KMS-11 (cell line): ENCODE results near the gene MAP2K5.

Source experiments
- H2AFZ ChIP-seq: fragments of 200-600 bp; sonication (generic); 2 replicates; pipeline ENCODE4 v1.6.1; 2016; ENCODE audit warnings: antibody characterized with exemption, mixed run types, low read depth
- H3K27ac ChIP-seq: fragments of 200-600 bp; sonication (generic); 2 replicates; pipeline ENCODE4 v1.6.1; 2016; ENCODE audit warnings: mild to moderate bottlenecking, mixed run types
- H3K27me3 ChIP-seq: fragments of 200-600 bp; sonication (generic); 2 replicates; pipeline ENCODE4 v1.6.1; 2017; ENCODE audit warnings: mild to moderate bottlenecking, low read depth, mixed run types, moderate library complexity; ENCODE audit not compliant: insufficient read depth
- H3K36me3 ChIP-seq: fragments of 200-600 bp; sonication (generic); 2 replicates; pipeline ENCODE4 v1.6.1; 2017; ENCODE audit warnings: mild to moderate bottlenecking, mixed run types; ENCODE audit not compliant: insufficient read depth
- H3K4me1 ChIP-seq: fragments of 200-600 bp; sonication (generic); 2 replicates; pipeline ENCODE4 v1.6.1; 2016; ENCODE audit warnings: mild to moderate bottlenecking, low read depth, mixed run types; ENCODE audit not compliant: poor library complexity, severe bottlenecking
- H3K4me2 ChIP-seq: fragments of 200-600 bp; sonication (generic); 2 replicates; pipeline ENCODE4 v1.7.0; 2016; ENCODE audit warnings: mild to moderate bottlenecking, mixed run types
- H3K4me3 ChIP-seq: fragments of 200-600 bp; sonication (generic); IDR thresholded peaks from 2 replicates; pipeline ENCODE4 v1.6.1; 2017; ENCODE audit warnings: low read depth, low read length, mixed read lengths; ENCODE audit not compliant: insufficient read depth
- H3K79me2 ChIP-seq: fragments of 200-600 bp; sonication (generic); 2 replicates; pipeline ENCODE4 v1.6.1; 2016; ENCODE audit warnings: low read depth, mixed run types; ENCODE audit not compliant: insufficient read depth
- H3K9ac ChIP-seq: fragments of 200-600 bp; sonication (generic); 2 replicates; pipeline ENCODE4 v1.6.1; 2016; ENCODE audit warnings: mild to moderate bottlenecking, mixed run types
- H4K20me1 ChIP-seq: fragments of 200-600 bp; sonication (generic); 2 replicates; pipeline ENCODE4 v1.6.1; 2016; ENCODE audit warnings: mild to moderate bottlenecking, mixed run types; ENCODE audit not compliant: insufficient read depth
- CTCF ChIP-seq: fragments of 200-600 bp; sonication (generic); conservative IDR thresholded peaks from 2 replicates; pipeline ENCODE4 v1.6.1; 2017; ENCODE audit warnings: low read depth, mild to moderate bottlenecking, antibody characterized with exemption, low read length, moderate library complexity, mixed read lengths

The MAP2K5 gene

GRCh38 chr15:67512140-67512539 is 30.4 kb upstream of the MAP2K5 start:
- Histone ChIP-seq H3K4me2 (no peak overlapping the region), H3K27me3 (no peaks in the 10 kb centered on the region)
- no peak for TF ChIP-seq CTCF

GRCh38 chr15:67512933-67513714 is 29.4 kb upstream of the MAP2K5 start:
- Histone ChIP-seq H3K79me2 (no peaks in the 10 kb centered on the region), H3K36me3 (no peaks in the 10 kb centered on the region), H4K20me1 (no peaks in the 10 kb centered on the region), H3K4me3 (no peak overlapping the region), H3K27ac (no peak overlapping the region), H3K4me2 (no peak overlapping the region), H3K27me3 (no peaks in the 10 kb centered on the region), H3K4me1 (no peaks in the 10 kb centered on the region), H2AFZ (no peak overlapping the region), H3K9ac (no peak overlapping the region)
- TF ChIP-seq CTCF, result no peak

More at GRCh38 chr15:67512140-67512539, 30.4 kb upstream of the MAP2K5 start:
- Histone ChIP-seq H3K9ac (no peak overlapping the region), H3K4me3 (no peak overlapping the region), H2AFZ (no peak overlapping the region), H4K20me1 (no peaks in the 10 kb centered on the region), H3K36me3 (no peaks in the 10 kb centered on the region), H3K79me2 (no peaks in the 10 kb centered on the region), H3K27ac (no peak overlapping the region), H3K4me1 (no peaks in the 10 kb centered on the region)

- no peaks in the 10 kb centered on the region for H3K79me2 ChIP-seq
- no peak overlapping the region for H3K4me3 ChIP-seq
- no peak for TF ChIP-seq CTCF
- no peak overlapping the region for H3K4me2 ChIP-seq
- no peaks in the 10 kb centered on the region for H4K20me1 ChIP-seq
- no peak overlapping the region for H2AFZ ChIP-seq
- peaks cover 6% of the 10 kb centered on the region for H3K4me1 ChIP-seq
- no peaks in the 10 kb centered on the region for H3K36me3 ChIP-seq
- H3K27ac ChIP-seq, result no peak overlapping the region
- H3K9ac ChIP-seq, result no peak overlapping the region
- H3K27me3 ChIP-seq, result no peaks in the 10 kb centered on the region
Measured at GRCh38 chr15:67515090-67515489, 27.4 kb upstream of the MAP2K5 start.

GRCh38 chr15:67515557-67515956 is 26.9 kb upstream of the MAP2K5 start:
- Histone ChIP-seq H4K20me1 (no peaks in the 10 kb centered on the region), H2AFZ (no peak overlapping the region), H3K27ac (no peak overlapping the region), H3K36me3 (no peaks in the 10 kb centered on the region), H3K4me3 (no peak overlapping the region), H3K4me2 (no peak overlapping the region), H3K79me2 (no peaks in the 10 kb centered on the region), H3K4me1 (peaks cover 9% of the 10 kb centered on the region), H3K27me3 (no peaks in the 10 kb centered on the region), H3K9ac (no peak overlapping the region)
- TF ChIP-seq CTCF, result no peak
